Peyer's patch (tissue), 4 donors: ENCODE measurements around the gene IQCE. TPM values are rescaled to one million over a fixed set of nuclear protein-coding genes. Genes with fewer than 3 reads are reported as not detected.

Source experiments
- DNase-seq, 3 donors: peaks; one replicate each; pipeline ENCODE4 v3.0.0-alpha.2; 2017 to 2019
- H3K27ac ChIP-seq, 4 donors: fragments of 200-600 bp; sonication (generic); one replicate each; pipeline ENCODE4 v1.5.1; 2016 to 2019
- H3K27me3 ChIP-seq, 2 donors: fragments of 200-600 bp; sonication (generic); one replicate each; pipeline ENCODE4 v1.5.1; 2019
- H3K36me3 ChIP-seq, 3 donors: fragments of 200-600 bp; sonication (generic); one replicate each; pipeline ENCODE4 v1.5.1; 2016 to 2019
- H3K4me1 ChIP-seq, 4 donors: fragments of 200-600 bp; sonication (generic); one replicate each; pipeline ENCODE4 v1.5.1; 2016 to 2019
- H3K4me3 ChIP-seq, 4 donors: fragments of 200-600 bp; sonication (generic); 1 replicate in 3 of 4; 2 replicates in 1 of 4; pipeline ENCODE4 v1.5.1; 2016 to 2019; ENCODE audit warnings: mild to moderate bottlenecking in 1 of 4
- H3K9me3 ChIP-seq, 4 donors: fragments of 200-600 bp; sonication (generic); one replicate each; pipeline ENCODE4 v1.5.1; 2016 to 2019; ENCODE audit warnings: mild to moderate bottlenecking in 1 of 4
- POLR2A ChIP-seq, 2 donors: fragments of 450-650 bp; IDR thresholded peaks; one replicate each; pipeline ENCODE4 v1.5.1; 2017; ENCODE audit warnings: antibody characterized with exemption in 2 of 2, mild to moderate bottlenecking in 2 of 2, moderate library complexity in 2 of 2
- total RNA-seq, 4 donors: library from RNA; depleted of rRNA; stranded (reverse); fragments of >200 nt; gene quantifications; one replicate each; pipeline ENCODE4 v1.1.0, GENCODE V29; 2016
- TF ChIP-seq, protein P1 (sequence below), 6 experiments: fragments of 450-650 bp in 4 of 6; fragments of 200-600 bp in 2 of 6; sonication (generic) in 1 of 6; IDR thresholded peaks; one replicate each; pipeline ENCODE4 v1.5.1; 2017 to 2019; ENCODE audit warnings: antibody characterized with exemption in 6 of 6, mild to moderate bottlenecking in 3 of 6, moderate library complexity in 1 of 6

IQCE gene
- total RNA-seq, 4 donors from 2014 or later = 30.0 to 159 (median 72.2) TPM

- Histone ChIP-seq H3K4me1 (peaks cover 5 to 69% (median 32%) of the 10 kb centered on the region in 4 donors), H3K27ac (peak overlapping the region in 2 of 4 donors; percentile 30 to 82), H3K9me3 (no peaks in the 10 kb centered on the region), H3K4me3 (no peak overlapping the region), H3K27me3 (no peaks in the 10 kb centered on the region), H3K36me3 (no peaks in the 10 kb centered on the region)
- DNase-seq = no peak
- TF ChIP-seq, protein P1, sequence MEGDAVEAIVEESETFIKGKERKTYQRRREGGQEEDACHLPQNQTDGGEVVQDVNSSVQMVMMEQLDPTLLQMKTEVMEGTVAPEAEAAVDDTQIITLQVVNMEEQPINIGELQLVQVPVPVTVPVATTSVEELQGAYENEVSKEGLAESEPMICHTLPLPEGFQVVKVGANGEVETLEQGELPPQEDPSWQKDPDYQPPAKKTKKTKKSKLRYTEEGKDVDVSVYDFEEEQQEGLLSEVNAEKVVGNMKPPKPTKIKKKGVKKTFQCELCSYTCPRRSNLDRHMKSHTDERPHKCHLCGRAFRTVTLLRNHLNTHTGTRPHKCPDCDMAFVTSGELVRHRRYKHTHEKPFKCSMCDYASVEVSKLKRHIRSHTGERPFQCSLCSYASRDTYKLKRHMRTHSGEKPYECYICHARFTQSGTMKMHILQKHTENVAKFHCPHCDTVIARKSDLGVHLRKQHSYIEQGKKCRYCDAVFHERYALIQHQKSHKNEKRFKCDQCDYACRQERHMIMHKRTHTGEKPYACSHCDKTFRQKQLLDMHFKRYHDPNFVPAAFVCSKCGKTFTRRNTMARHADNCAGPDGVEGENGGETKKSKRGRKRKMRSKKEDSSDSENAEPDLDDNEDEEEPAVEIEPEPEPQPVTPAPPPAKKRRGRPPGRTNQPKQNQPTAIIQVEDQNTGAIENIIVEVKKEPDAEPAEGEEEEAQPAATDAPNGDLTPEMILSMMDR (IDR thresholded peaks at IDR 0.05) = no peak
- no peak for TF ChIP-seq POLR2A (IDR thresholded peaks at IDR 0.05)
Observed at GRCh38 chr7:2635148-2635668, 76.4 kb downstream of the IQCE start.

- Histone ChIP-seq H3K27ac (peak overlapping the region; percentile 30 to 82 (median 55)), H3K36me3 (no peaks in the 10 kb centered on the region), H3K27me3 (no peaks in the 10 kb centered on the region), H3K4me3 (no peak overlapping the region), H3K9me3 (no peaks in the 10 kb centered on the region), H3K4me1 (peaks cover 2 to 69% (median 38%) of the 10 kb centered on the region in 4 donors)
- DNase-seq = no peak
- TF ChIP-seq POLR2A (IDR thresholded peaks at IDR 0.05) = no peak
- TF ChIP-seq, protein P1 (IDR thresholded peaks at IDR 0.05) = no peak
Observed at GRCh38 chr7:2635810-2636701, 77.3 kb downstream of the IQCE start.

DNA sequence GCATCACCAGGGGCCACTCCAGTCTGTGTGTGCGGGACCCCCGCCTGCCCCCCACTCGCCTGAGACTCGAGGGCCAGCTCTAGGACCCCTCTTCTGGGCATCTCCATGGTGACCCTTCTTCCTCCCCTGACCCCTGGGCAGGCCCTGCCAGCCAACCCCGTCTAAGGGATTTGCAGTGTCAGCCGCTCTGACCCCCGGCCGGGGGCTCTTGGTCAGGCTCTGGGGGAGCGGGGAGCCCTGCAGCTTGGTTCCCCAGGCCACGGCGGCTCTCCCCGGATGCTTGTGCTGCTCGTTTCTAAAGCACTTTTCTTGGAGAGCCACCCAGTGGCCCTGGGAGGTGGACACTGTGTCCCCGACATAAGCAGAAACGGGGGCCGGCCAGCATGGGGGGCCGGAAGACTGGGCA is 78.3 kb downstream of the IQCE start:
- peak overlapping the region in 1 of 4 donors; percentile 27 for H3K4me3 ChIP-seq
- no peak for TF ChIP-seq POLR2A (IDR thresholded peaks at IDR 0.05)
- TF ChIP-seq, protein P1 (IDR thresholded peaks at IDR 0.05) = no peak
- H3K36me3 ChIP-seq = no peaks in the 10 kb centered on the region
- H3K27ac ChIP-seq = peak overlapping the region; percentile 41 to 82 (median 59)
- H3K9me3 ChIP-seq = no peaks in the 10 kb centered on the region
- no peak for DNase-seq
- H3K27me3 ChIP-seq = no peaks in the 10 kb centered on the region
- H3K4me1 ChIP-seq = peaks cover 0 to 75% (median 45%) of the 10 kb centered on the region in 4 donors

DNA sequence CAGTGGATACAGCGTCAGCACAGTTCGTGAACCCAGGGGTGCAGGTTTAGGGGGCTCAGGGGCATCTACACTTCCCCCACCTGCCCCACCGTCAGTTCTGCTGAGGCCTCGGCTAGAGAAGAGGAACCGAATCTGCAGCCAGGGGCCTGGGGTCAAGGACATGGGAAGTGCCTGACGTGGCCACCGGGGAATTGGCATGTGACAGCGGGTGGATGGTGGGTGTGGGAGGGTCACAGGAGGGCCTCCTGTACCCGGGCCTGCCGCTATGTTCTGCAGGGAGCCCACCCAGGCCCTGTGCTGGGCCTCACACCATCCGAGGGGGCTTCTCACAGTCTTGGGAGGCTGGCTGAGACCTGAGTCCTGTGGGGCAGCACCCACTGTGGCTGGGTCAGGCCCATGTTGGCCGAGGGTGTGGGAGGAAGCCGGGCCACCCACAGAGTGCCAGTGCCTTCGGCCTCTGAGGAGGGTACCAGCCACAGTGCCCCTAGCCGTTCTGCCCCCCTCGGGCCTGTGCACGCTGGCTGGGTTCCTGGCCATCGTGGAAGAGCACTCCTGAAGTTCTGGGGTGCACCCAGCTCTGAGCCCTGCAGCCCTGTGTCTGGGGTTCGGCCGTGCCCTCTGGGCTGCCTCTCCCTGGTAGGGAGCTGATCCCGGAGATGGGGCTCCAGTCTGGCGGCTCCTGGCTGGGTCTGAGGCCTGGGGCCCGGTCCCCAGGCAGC is 78.9 kb downstream of the IQCE start:
- H3K9me3 ChIP-seq = no peaks in the 10 kb centered on the region
- H3K27ac ChIP-seq = peak overlapping the region in 3 of 4 donors; percentile 65 to 82 (median 69)
- H3K36me3 ChIP-seq = no peaks in the 10 kb centered on the region
- TF ChIP-seq, protein P1 (IDR thresholded peaks at IDR 0.05) = peak in 1 of 6 experiments; percentile 9
- TF ChIP-seq POLR2A (IDR thresholded peaks at IDR 0.05) = no peak
- no peaks in the 10 kb centered on the region for H3K27me3 ChIP-seq
- peak overlapping the region in 2 of 4 donors; percentile 16 to 27 for H3K4me3 ChIP-seq
- peak in 2 of 3 donors; percentile 90 to 91 for DNase-seq
- H3K4me1 ChIP-seq = peaks cover 0 to 77% (median 46%) of the 10 kb centered on the region in 4 donors

GRCh38 chr7:2638224-2638991 is 79.6 kb downstream of the IQCE start:
- TF ChIP-seq, protein P1 (IDR thresholded peaks at IDR 0.05) = no peak
- TF ChIP-seq POLR2A (IDR thresholded peaks at IDR 0.05) = no peak
- H3K27ac ChIP-seq = peak overlapping the region in 3 of 4 donors; percentile 65 to 82 (median 69)

More at GRCh38 chr7:2638224-2638991, 79.6 kb downstream of the IQCE start:
- Histone ChIP-seq H3K27me3 (no peaks in the 10 kb centered on the region), H3K4me3 (no peak overlapping the region), H3K36me3 (no peaks in the 10 kb centered on the region), H3K9me3 (no peaks in the 10 kb centered on the region), H3K4me1 (peaks cover 0 to 72% (median 39%) of the 10 kb centered on the region in 4 donors)
- no peak for DNase-seq
